HS-27A (cell line): ENCODE results near the gene GREB1.

Source experiments
- DNase-seq: peaks from one replicate; pipeline ENCODE4 v3.0.0-alpha.2; 2012; ENCODE audit warnings: low read depth, missing footprints

Gene GREB1

GRCh38 chr2:11579867-11580659 is 46.2 kb downstream of the GREB1 start:
- no peak for DNase-seq

- DNase-seq = no peak
Measured at GRCh38 chr2:11580697-11581096, 46.9 kb downstream of the GREB1 start.

DNA sequence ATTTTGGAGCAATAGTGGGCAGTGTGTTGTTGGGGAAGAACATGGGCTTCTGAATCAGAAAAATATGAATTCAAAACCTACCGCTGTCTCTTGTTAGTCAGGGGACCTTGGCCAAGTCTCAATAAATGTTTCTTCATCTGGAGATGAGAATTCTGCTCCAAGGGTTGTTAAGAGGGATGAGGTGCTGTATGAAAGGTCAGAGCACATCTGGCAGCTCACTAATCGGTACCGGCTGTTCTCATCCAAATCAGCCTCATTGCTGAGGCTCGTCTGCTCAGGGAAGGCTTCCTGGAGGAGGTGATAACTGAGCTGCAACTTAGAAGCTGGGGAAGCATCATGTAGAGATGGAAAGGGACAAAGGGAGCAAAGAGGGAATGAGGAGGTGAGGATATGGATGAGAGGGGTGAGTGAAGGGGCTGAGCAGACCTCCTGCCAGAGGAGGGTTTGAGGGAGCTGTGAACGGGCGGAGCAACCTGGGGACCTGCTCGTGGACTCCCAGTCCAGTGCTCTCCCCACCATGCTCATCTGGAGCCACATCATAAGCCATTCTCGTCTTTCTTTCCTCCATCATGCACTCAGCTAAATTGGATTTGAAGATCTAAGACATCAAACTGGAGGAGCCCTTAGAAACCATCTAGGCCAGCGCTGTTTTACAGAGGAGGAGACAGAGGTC is 47.4 kb downstream of the GREB1 start:
- no peak for DNase-seq

DNA sequence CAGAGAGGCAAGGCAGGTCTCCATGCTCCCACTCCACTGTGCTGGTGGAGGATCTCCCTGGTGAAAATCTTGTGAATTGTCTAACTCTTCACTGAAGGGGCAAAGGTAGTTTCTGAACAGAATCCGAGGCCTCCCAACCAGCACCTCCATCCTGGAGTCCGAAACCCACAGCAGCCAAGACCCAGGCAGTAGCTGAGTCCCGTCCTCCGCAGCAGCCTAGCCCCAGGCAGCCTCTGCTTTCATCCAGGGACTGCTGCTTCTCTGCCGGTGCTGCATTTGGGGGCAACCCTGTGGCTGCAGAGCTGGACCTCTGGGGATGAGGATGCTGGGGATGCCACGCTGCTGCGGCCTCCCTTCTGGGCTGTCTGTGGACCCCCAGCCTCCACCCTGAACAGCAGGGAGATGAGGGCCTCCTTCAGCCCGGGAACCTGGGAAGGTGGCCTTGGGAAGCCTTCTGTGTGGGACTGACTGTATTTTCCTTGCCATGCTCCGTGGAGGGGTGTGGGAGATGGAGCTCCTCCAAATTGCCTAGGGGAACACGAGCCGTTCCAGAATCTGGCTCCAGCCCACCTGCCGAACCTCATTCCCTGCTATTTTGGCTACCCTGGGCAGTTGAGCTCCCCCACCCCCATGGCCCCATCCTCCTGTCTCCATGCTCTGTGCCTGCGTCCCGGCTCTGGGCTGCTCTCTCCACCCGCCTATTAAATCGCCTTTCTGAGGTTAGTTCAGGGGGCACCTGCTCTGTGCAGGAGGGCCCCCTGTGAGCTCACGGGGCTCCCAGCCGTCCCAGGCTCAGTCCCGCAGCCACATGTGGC is 48.2 kb downstream of the GREB1 start:
- DNase-seq = no peak

GRCh38 chr2:11582612-11582861 is 48.7 kb downstream of the GREB1 start:
- DNase-seq = peak; percentile 55

DNA sequence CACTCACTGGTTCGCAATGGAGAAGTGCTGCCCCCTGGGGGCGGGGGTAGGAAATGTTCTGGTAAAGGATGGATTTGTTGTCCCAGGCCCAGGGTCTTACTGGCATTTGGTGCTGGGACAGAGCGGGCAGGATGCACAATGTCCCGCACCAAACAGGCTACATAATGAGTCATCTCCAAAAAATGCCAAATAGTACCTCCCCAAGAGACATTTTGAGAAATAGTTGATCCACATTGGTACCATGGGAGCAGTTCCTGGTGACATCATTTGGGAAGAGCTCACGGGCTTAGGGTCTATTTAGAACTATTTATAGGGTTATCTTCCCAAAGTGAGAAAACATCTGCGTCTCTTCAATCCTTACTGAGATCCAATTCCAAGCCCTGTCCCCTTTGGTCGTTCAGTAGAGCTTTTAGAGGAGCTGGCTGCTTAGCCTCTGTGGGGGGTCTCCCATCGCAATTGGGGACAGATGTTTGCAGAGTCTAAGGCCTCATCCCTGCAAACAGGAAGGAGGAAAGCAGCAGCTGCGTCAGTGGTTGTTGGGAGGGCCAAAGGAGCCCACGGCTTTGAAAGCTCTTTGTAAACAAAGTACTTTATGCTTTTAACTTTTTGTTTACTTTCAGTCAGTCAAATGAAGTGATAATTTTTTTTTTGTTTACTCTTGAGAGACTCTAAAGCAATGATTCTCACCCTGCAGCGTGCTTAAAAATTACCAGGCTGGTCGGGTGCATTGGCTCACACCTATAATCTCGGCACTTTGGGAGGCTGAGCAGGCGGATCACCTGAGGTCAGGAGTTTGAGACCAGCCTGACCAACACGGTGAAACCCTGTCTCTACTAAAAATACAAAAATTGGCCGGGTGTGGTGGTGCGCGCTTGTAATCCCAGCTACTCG is 49.3 kb downstream of the GREB1 start:
- no peak for DNase-seq

DNA sequence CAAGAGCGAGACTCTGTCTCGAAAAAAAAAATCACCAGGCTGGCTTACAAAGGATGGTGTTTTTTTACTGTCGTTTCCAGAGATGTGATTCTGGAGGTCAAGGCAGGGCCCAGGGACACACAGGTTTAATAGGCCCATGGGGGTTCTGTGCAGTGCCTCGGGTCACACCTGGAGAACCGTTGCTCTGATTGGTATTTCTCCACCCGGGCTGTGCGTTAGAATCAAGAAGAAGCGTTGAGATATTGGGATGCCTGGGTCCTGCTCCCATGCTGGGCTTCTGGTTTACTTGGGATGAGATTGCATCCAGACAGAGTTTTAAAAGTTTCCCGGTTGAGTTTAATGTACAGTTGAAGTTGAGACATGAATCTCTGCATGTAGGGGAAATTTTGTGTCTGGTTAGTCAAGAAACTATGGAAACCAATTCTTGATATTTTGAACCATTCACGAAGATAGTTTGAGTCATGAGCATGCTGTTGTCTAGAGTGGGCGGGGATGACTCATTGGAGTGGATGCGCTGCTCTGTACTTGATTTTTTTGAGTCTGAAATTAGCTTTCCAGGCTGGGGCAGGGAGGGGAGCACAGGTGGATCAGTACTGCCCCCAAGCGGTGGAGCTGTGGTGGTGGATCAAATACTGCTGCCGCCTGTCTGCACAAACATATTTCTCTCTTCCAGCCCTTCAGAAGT is 50.1 kb downstream of the GREB1 start:
- peak; percentile 90 for DNase-seq

GRCh38 chr2:11584525-11585056 is 50.7 kb downstream of the GREB1 start:
- DNase-seq = no peak

DNA sequence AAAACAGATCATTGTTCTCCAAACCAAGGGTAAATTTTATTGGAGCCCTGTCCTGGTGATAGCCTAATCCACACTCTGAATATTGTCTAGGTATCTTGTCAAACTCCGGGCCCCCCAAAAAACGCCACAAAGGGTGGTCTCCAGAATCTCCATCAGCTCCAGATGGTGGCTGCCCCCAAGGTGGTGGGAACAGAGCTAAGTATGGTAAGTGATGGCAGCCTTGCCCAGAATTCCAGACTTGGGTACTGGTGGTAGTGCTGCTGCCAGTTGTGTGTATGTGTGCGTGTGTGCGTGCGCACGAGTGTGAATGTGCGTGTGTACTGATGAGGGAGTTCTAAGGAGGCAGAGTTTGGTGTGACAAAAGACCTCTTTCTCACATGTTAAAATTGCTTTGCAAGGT is 51.2 kb downstream of the GREB1 start:
- no peak for DNase-seq

DNA sequence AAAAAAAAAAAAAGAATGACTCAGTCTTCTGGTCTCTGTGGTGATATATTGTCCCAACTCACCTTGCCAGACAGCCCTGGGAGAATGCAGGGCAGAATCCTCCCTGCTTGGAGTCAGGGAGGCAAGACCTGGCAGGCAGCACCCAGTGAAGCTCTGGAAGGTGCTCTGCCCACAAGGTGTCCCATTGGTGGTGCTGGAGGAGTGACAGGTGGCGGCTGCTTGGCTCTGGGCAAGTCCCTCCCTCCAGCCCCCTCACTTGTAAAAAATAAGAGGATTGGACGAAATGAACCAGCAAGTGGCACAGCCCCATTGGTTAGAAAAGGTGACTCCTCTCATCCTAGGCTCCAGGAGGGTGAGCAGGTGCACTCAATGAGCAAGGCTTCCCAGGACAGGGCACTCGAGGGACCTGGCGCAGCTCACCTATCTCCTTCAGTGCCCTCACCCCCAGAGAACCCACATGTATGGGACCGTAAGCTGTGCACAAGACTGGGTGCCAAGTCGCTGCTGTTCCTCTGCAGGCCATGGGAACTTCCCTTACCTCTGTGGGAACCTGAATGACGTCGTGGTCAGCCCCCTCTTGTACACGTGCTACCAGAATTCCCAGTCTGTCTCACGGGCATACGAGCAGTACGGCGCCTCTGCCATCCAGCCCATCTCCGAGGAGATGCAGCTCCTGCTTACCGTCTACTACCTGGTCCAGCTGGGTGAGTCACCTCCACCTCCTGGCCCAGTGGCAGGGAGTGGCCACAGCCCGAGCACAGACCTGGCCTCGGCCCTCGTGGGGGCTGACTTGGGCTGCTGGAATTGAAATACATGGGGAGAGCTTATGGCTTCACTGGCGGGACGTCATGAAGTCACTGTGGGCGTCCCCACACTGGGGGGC is 54.6 kb downstream of the GREB1 start:
- no peak for DNase-seq

- no peak for DNase-seq
Measured at GRCh38 chr2:11589316-11589940, 55.6 kb downstream of the GREB1 start.

GRCh38 chr2:11590193-11590592 is 56.3 kb downstream of the GREB1 start:
- DNase-seq = no peak

DNA sequence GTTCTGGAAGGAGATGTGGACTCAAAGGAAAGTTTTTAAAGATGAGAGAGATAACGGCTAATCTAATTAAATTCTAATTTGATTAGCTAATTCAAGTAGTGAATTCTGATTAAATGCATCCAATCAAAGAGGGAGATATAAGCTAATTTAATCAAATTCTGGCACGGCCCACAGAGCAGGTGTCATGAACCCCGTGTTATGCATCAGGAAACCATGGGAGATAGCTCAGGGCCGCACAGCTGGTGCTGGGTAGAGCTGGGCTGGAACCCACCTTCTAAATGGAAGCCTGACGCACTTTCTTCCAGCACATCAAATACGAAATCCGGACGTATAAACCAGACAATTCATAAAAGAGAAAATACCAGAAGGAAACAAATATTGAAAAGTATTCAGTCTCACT is 57.2 kb downstream of the GREB1 start:
- DNase-seq = no peak

- DNase-seq = no peak
Measured at GRCh38 chr2:11592671-11593574, 59.1 kb downstream of the GREB1 start.

- no peak for DNase-seq
Measured at GRCh38 chr2:11596801-11597200, 63.0 kb downstream of the GREB1 start.

DNA sequence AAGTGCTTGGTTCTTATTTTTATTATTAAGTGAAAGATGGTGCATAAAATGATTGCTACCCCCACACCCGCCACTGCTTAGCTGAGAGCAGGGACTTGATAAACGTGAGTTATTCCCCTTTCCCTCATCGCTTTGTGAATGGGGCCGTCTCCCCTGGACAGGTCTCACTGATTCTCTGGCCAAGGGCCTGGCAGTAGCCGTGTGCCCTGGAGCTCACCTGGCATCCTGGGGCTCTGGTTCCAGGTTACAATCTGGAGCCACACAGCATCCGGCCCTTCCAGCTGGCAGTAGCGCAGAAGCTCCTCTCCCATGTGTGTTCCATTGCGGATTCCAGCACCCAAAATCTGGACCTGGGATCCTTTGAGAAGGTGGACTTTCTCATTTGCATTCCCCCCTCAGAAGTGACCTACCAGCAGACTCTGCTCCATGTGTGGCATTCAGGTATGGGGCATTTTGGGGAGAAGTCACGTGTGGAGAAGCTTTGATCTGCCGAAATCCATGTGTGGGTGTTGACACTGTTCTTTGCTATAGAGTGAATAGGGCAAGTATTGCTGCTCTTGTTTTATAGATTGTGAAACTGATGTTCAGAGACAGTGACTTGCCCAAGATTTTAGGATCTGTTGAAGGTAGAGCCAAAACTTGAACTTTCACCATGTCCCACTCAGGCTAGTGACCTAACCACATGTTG is 63.8 kb downstream of the GREB1 start:
- DNase-seq = no peak

- DNase-seq = no peak
Measured at GRCh38 chr2:11598228-11598731, 64.4 kb downstream of the GREB1 start.
